Measurements from ENCODE around the gene PNMT.

PNMT gene

GRCh38 chr17:39627712-39628516 is 40.3 kb upstream of the PNMT start:
- no peak for DNase-seq (ENCODE audit: low read depth)
- no peak overlapping the region for H3K4me3 ChIP-seq (ENCODE audit: low read depth, low read length)
- in situ Hi-C loops (cut with HindIII; ENCODE audit: low sequenced_read_pairs): no loop called here
- TF ChIP-seq CTCF (IDR thresholded peaks at IDR 0.05; ENCODE audit: low read depth, low read length, missing control alignments): no peak

- no peak overlapping the region for H3K4me3 ChIP-seq (ENCODE audit: low read depth, low read length)
- DNase-seq (ENCODE audit: low read depth): no peak
- TF ChIP-seq CTCF (IDR thresholded peaks at IDR 0.05; ENCODE audit: low read depth, low read length, missing control alignments): no peak
- in situ Hi-C loops (cut with HindIII; ENCODE audit: low sequenced_read_pairs): no loop called here
Measured at GRCh38 chr17:39628655-39629493, 39.4 kb upstream of the PNMT start.

- no peak overlapping the region for H3K4me3 ChIP-seq (ENCODE audit: low read depth, low read length)
- no peak for TF ChIP-seq CTCF (IDR thresholded peaks at IDR 0.05; ENCODE audit: low read depth, low read length, missing control alignments)
- in situ Hi-C loops (cut with HindIII; ENCODE audit: low sequenced_read_pairs): no loop called here
- DNase-seq (ENCODE audit: low read depth): no peak
Measured at GRCh38 chr17:39629494-39629880, 38.8 kb upstream of the PNMT start.

GRCh38 chr17:39629898-39630297 is 38.4 kb upstream of the PNMT start:
- DNase-seq (ENCODE audit: low read depth): no peak
- no peak for TF ChIP-seq CTCF (IDR thresholded peaks at IDR 0.05; ENCODE audit: low read depth, low read length, missing control alignments)
- no peak overlapping the region for H3K4me3 ChIP-seq (ENCODE audit: low read depth, low read length)
- in situ Hi-C loops (cut with HindIII; ENCODE audit: low sequenced_read_pairs): no loop called here

GRCh38 chr17:39631403-39631802 is 36.9 kb upstream of the PNMT start:
- TF ChIP-seq CTCF (IDR thresholded peaks at IDR 0.05; ENCODE audit: low read depth, low read length, missing control alignments): no peak
- in situ Hi-C loops (cut with HindIII; ENCODE audit: low sequenced_read_pairs): no loop called here
- DNase-seq (ENCODE audit: low read depth): no peak
- no peak overlapping the region for H3K4me3 ChIP-seq (ENCODE audit: low read depth, low read length)

GRCh38 chr17:39632153-39632941 is 35.9 kb upstream of the PNMT start:
- in situ Hi-C loops (cut with HindIII; ENCODE audit: low sequenced_read_pairs): no loop called here
- no peak overlapping the region for H3K4me3 ChIP-seq (ENCODE audit: low read depth, low read length)
- no peak for TF ChIP-seq CTCF (IDR thresholded peaks at IDR 0.05; ENCODE audit: low read depth, low read length, missing control alignments)
- DNase-seq (ENCODE audit: low read depth): no peak

All from astrocyte of the cerebellum (primary cell).